ENCODE data around the gene MIER1. TPM values are rescaled to one million over a fixed set of nuclear protein-coding genes. Genes with fewer than 3 reads are reported as not detected.
"Not testable (repeated sequence)": the region's sequence is repeated elsewhere in the genome, so short reads cannot be mapped to it uniquely, and the experiment has no call there.

Gene MIER1
- total and polyA plus RNA-seq, 5 donors = 8.9 to 26.9 (median 21.8) TPM

DNA sequence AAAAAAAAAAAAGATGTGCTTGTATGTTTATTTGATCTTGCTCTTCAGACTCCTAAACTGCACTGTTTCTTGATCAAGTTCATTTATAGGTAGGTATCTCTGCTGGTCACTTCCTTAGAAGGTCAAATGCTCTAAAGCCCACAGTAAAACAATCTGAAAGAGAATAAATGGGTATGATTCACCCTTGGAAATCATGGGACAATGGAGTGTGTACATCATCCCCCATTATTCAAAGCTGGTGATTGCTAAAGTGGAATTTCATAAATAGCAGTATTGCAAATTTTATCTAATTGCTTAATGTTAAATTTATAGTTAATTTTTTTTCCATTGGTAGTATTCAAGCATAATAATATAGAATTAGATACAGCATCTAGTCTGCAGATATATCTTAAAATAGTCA, 53.4 kb downstream of the MIER1 start:
- no peaks in the 10 kb centered on the region for H3K27me3 ChIP-seq (ENCODE audit: control insufficient read depth, insufficient read depth)
- no peaks in the 10 kb centered on the region for H3K4me1 ChIP-seq (ENCODE audit: control insufficient read depth, insufficient read depth, low read length)
- intact Hi-C loops (cut with DNase I) = no loop called here
- no peak for DNase-seq
- ATAC-seq = no peak
- H3K27ac ChIP-seq (ENCODE audit: low read length) = no peak overlapping the region
- H3K4me3 ChIP-seq (ENCODE audit: low read length) = no peak overlapping the region
- no peaks in the 10 kb centered on the region for H3K9me3 ChIP-seq (ENCODE audit: control insufficient read depth, low read length)

DNA sequence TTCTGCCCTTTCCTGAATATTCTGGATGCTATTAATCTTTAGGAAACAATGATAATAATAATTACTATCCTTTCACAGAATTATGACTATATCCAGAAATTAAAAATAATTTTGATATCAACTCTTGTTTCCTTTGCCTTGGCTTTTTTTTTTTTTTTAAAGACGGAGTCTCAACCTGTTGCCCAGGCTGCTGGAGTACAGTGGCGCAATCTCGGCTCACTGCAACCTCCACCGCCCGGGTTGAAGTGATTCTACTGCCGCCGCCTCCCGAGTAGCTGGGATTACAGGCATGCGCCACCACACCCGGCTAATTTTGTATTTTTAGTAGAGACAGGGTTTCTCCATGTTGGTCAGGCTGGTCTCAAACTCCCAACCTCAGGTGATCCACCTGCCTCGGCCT, 54.8 kb downstream of the MIER1 start:
- H3K27me3 ChIP-seq (ENCODE audit: control insufficient read depth, insufficient read depth); H3K9me3 ChIP-seq (ENCODE audit: control insufficient read depth, low read length); H3K27ac ChIP-seq (ENCODE audit: low read length); ATAC-seq; intact Hi-C loops (cut with DNase I); H3K4me3 ChIP-seq (ENCODE audit: low read length); H3K4me1 ChIP-seq (ENCODE audit: control insufficient read depth, insufficient read depth, low read length); DNase-seq: not testable (repeated sequence)
- WGBS = 99% methylated on average over 11 of the region's 11 CpGs

GRCh38 chr1:66980745-66981367, 56.1 kb downstream of the MIER1 start:
- Histone ChIP-seq H3K9me3 (ENCODE audit: control insufficient read depth, low read length) (no peaks in the 10 kb centered on the region), H3K27ac (ENCODE audit: low read length) (no peak overlapping the region), H3K4me3 (ENCODE audit: low read length) (peak overlapping the region; percentile 45), H3K4me1 (ENCODE audit: control insufficient read depth, insufficient read depth, low read length) (no peaks in the 10 kb centered on the region), H3K27me3 (ENCODE audit: control insufficient read depth, insufficient read depth) (no peaks in the 10 kb centered on the region)
- DNase-seq (no peak), ATAC-seq (no peak)
- intact Hi-C loops (cut with DNase I) = no loop called here
- 74% methylated on average over 1 of the region's 1 CpG for WGBS

DNA sequence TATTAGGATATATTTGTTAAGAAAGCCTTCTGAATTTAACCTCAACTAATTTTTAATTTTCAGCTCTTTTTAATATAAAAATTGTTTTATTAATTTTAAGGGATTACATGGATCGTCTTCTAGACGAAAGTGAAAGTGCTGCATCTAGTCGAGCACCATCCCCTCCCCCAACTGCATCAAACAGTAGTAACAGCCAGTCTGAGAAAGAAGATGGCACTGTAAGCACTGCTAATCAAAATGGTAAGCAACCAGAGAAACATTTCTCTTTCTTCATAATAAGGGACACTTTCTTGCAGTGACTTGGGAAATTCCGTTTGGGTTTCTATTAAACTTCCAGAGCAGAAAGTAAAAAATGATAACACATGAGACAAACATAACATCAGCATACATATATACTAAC, 56.9 kb downstream of the MIER1 start:
- 39% methylated on average over 4 of the region's 4 CpGs for WGBS
- Histone ChIP-seq H3K9me3 (ENCODE audit: control insufficient read depth, low read length) (no peaks in the 10 kb centered on the region), H3K27ac (ENCODE audit: low read length) (no peak overlapping the region), H3K4me1 (ENCODE audit: control insufficient read depth, insufficient read depth, low read length) (no peaks in the 10 kb centered on the region), H3K27me3 (ENCODE audit: control insufficient read depth, insufficient read depth) (no peaks in the 10 kb centered on the region), H3K4me3 (ENCODE audit: low read length) (peak overlapping the region; percentile 45)
- peak; percentile 64 to 80 for ATAC-seq
- peak in 1 of 3 donors; percentile 61 for DNase-seq
- intact Hi-C loops (cut with DNase I) = no loop called here

DNA sequence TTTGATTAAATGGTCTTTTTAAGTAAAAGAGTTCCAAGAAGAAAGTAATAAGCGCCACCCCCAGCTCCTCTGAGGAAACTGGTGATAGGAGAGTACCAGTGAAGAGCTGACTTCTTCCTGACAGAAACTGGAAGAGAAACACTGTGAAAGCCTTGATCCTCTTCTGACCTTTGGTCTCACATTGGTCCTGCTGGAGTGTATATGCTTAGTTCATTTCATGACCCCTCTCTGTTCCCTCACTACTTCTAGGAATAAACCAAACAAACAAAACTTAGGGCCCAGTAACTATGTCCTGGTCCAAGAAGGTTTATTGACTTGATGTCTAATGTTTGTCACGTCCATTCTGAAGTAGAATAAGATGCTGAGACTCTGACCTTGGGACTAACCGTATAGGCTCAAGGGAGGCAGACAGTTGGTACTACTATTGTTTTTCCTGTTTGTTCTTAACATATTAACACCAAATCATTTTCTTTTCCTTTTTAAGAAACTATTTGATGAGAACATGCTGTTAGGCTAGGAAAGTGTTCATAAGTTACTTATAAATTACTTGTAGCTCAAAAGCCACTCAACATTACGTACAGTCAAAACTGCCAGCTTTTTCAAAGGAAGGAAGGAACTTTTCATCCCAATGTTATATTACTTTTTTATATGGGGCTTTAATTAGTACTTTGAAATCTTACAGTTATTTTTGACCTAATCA, 57.9 kb downstream of the MIER1 start:
- intact Hi-C loops (cut with DNase I) = no loop called here
- Histone ChIP-seq H3K4me3 (ENCODE audit: low read length) (no peak overlapping the region), H3K4me1 (ENCODE audit: control insufficient read depth, insufficient read depth, low read length) (no peaks in the 10 kb centered on the region), H3K27me3 (ENCODE audit: control insufficient read depth, insufficient read depth) (no peaks in the 10 kb centered on the region), H3K9me3 (ENCODE audit: control insufficient read depth, low read length) (no peaks in the 10 kb centered on the region), H3K27ac (ENCODE audit: low read length) (no peak overlapping the region)
- no peak for ATAC-seq
- no peak for DNase-seq
- 92% methylated on average over 4 of the region's 4 CpGs for WGBS

- H3K27ac ChIP-seq (ENCODE audit: low read length) = no peak overlapping the region
- intact Hi-C loops (cut with DNase I) = no loop called here
- no peaks in the 10 kb centered on the region for H3K27me3 ChIP-seq (ENCODE audit: control insufficient read depth, insufficient read depth)
- ATAC-seq = no peak
- DNase-seq = no peak
- WGBS = 97% methylated on average over 1 of the region's 1 CpG
- no peaks in the 10 kb centered on the region for H3K4me1 ChIP-seq (ENCODE audit: control insufficient read depth, insufficient read depth, low read length)
- no peak overlapping the region for H3K4me3 ChIP-seq (ENCODE audit: low read length)
- H3K9me3 ChIP-seq (ENCODE audit: control insufficient read depth, low read length) = no peaks in the 10 kb centered on the region
Observed at GRCh38 chr1:66984491-66984890, 59.7 kb downstream of the MIER1 start.

DNA sequence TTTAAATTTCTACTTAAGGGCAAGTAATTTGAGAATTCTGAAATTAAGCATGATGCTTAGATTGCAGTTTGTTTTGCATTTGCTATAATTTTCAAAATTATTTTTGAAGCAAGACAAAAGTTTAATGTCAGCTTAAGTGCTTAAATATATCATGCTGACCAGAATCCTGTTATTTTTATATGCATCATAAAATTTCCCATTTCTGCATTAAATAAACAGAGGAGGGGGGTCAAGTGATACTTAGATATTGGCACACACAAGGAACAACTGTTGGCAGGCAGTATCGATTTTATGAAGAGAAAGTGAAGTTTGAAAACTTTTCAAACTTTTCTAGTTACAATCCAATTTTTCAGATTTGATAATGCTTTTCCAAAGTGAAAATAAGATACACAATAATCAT, 61.0 kb downstream of the MIER1 start:
- H3K4me1 ChIP-seq (ENCODE audit: control insufficient read depth, insufficient read depth, low read length) = no peaks in the 10 kb centered on the region
- H3K27me3 ChIP-seq (ENCODE audit: control insufficient read depth, insufficient read depth) = no peaks in the 10 kb centered on the region
- no peaks in the 10 kb centered on the region for H3K9me3 ChIP-seq (ENCODE audit: control insufficient read depth, low read length)
- no peak overlapping the region for H3K27ac ChIP-seq (ENCODE audit: low read length)
- H3K4me3 ChIP-seq (ENCODE audit: low read length) = no peak overlapping the region
- DNase-seq (no peak), ATAC-seq (no peak)
- intact Hi-C loops (cut with DNase I) = no loop called here
- 48% methylated on average over 1 of the region's 1 CpG for WGBS

DNA sequence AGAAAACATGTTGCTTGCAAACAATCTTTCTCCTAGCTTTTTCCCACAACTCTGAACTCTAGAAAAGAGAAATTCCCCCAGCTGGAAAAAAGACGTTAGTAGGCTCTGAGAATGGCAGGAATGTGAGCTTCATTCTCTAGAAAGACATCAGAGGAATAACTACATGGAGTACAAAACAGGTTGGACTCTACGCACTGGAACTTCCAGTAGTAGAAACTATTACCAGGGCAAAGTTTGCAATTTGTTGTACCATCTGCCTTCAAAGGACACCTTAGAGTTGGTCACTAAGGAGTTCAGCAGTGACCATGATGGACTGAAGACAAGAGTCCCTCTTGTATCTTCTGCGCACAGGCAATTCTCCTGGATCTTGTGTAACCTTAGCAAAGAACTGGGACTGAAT, 68.3 kb downstream of the MIER1 start:
- H3K4me1 ChIP-seq (ENCODE audit: control insufficient read depth, insufficient read depth, low read length) = no peaks in the 10 kb centered on the region
- H3K9me3 ChIP-seq (ENCODE audit: control insufficient read depth, low read length) = no peaks in the 10 kb centered on the region
- 93% methylated on average over 3 of the region's 3 CpGs for WGBS
- H3K27ac ChIP-seq (ENCODE audit: low read length) = no peak overlapping the region
- intact Hi-C loops (cut with DNase I) = loop anchor here in 1 of 4 donors (10.0 kb wide), 1 partner anchor 152 kb away; no protein-coding TSS in a partner anchor
- DNase-seq (no peak), ATAC-seq (no peak)
- H3K4me3 ChIP-seq (ENCODE audit: low read length) = no peak overlapping the region
- H3K27me3 ChIP-seq (ENCODE audit: control insufficient read depth, insufficient read depth) = no peaks in the 10 kb centered on the region

DNA sequence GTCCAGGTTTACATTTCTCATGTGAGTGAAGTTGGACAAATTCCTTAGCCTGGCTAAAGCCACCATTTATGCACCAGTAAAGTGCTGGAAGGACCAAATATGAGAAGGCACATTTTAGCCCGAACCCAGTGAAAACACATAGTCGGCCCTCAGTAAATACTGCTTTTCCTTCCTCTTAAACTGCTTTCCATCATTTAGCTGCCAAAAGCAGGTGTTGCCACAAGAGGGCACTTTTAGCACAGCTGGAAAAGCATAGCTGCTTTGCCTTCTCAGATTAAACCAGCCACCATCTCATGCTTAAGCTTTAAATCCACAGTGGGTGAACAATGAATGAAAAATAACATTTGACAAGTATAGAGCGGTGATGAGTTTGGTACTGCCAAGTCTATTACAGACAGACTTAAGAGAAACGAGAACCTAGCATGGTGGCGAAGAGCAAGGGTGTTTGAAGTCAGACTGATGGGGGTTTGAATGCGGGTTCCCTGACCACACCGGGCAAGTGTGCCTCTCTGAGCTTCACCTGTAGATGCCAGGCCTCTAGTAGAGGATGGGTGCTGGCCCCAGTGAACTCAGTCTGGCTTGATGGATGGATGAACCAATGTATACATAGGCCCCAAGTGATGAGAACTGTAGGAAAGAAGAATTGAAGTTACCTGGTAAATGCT, 71.4 kb downstream of the MIER1 start:
- no peak overlapping the region for H3K27ac ChIP-seq (ENCODE audit: low read length)
- intact Hi-C loops (cut with DNase I) = loop anchor here (5.0 to 10.0 kb wide), 3 partner anchors 146 to 151 kb away; no protein-coding TSS in a partner anchor
- no peaks in the 10 kb centered on the region for H3K9me3 ChIP-seq (ENCODE audit: control insufficient read depth, low read length)
- ATAC-seq = peak; percentile 63 to 68
- peak; percentile 43 to 63 (median 52) for DNase-seq
- no peaks in the 10 kb centered on the region for H3K4me1 ChIP-seq (ENCODE audit: control insufficient read depth, insufficient read depth, low read length)
- H3K4me3 ChIP-seq (ENCODE audit: low read length) = no peak overlapping the region
- 71% methylated on average over 7 of the region's 7 CpGs for WGBS
- H3K27me3 ChIP-seq (ENCODE audit: control insufficient read depth, insufficient read depth) = no peaks in the 10 kb centered on the region

DNA sequence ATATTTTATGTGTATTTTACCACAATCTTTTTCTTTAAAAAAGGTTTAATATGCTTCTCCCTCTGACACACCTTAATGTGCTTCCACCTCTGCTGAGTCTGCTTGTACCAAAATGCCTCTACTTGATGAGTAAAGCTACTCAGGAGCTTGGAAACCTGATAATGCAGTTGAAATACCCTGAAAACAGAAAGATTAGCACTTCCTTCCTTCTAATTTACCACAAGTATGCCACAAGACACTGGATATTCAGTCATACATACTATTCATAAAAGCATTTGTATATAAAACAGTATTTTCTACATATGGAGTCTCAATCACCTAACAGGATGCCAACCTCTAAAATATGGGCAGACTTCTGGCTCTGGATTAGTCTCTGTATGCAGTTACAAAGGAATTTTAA, 74.2 kb downstream of the MIER1 start:
- Histone ChIP-seq H3K27ac (ENCODE audit: low read length) (no peak overlapping the region), H3K27me3 (ENCODE audit: control insufficient read depth, insufficient read depth) (no peaks in the 10 kb centered on the region), H3K4me3 (ENCODE audit: low read length) (no peak overlapping the region), H3K9me3 (ENCODE audit: control insufficient read depth, low read length) (no peaks in the 10 kb centered on the region), H3K4me1 (ENCODE audit: control insufficient read depth, insufficient read depth, low read length) (no peaks in the 10 kb centered on the region)
- intact Hi-C loops (cut with DNase I) = loop anchor here (5.0 to 10.0 kb wide), 3 partner anchors 143 to 148 kb away; no protein-coding TSS in a partner anchor
- no peak for DNase-seq
- ATAC-seq = no peak

GRCh38 chr1:66999640-67000400, 75.0 kb downstream of the MIER1 start:
- intact Hi-C loops (cut with DNase I) = loop anchor here (5.0 to 10.0 kb wide), 3 partner anchors 142 to 147 kb away; no protein-coding TSS in a partner anchor
- WGBS = 84% methylated on average over 7 of the region's 7 CpGs
- ATAC-seq (no peak), DNase-seq (no peak)
- Histone ChIP-seq H3K4me1 (ENCODE audit: control insufficient read depth, insufficient read depth, low read length) (no peaks in the 10 kb centered on the region), H3K9me3 (ENCODE audit: control insufficient read depth, low read length) (no peaks in the 10 kb centered on the region), H3K4me3 (ENCODE audit: low read length) (no peak overlapping the region), H3K27ac (ENCODE audit: low read length) (no peak overlapping the region), H3K27me3 (ENCODE audit: control insufficient read depth, insufficient read depth) (no peaks in the 10 kb centered on the region)

Data from right cardiac atrium (tissue), 5 donors.